ENCODE results near the gene SF3B2. TPM values are rescaled to one million over a fixed set of nuclear protein-coding genes. Genes with fewer than 3 reads are reported as not detected.
"Not testable (repeated sequence)": the region's sequence is repeated elsewhere in the genome, so short reads cannot be mapped to it uniquely, and the experiment has no call there.

Gene SF3B2
- total RNA-seq, 2 donors from 2014 or later, result 117 to 140 TPM

DNA sequence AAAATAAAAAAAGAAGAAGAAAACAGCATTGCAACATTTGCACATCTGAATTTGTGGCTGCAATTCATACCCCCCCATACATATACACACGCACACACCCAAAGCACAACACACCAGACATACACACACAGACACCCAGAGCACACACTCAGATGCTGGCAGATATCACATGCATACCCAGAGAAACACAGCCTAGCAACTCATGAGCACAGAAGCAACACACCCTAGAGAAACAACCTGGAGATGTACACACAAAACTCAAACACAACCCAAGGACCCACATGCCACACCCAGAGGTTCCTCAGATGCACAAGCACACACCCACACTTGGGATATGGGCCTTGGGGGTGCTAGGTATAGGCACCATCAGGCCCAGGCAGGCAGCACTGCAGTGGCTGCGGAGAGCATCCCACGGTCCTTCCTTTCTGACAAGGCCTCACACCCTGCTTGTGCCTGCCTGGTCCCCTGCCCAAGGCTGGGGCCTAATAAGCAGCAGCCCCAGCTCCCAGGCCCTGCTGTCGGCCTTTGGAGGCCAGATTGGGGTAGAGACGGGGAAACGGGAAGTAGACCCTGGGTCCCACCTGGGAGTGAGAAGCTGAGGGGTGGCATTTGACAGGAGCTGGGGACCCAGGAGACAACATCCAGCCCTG is 37.2 kb upstream of the SF3B2 start:
- intact Hi-C loops (cut with DNase I), result no loop called here
- DNase-seq (ENCODE audit: low spot score), result no peak

- intact Hi-C loops (cut with DNase I), result no loop called here
- peak; percentile 74 for DNase-seq (ENCODE audit: low spot score)
These were observed 36.7 kb upstream of the SF3B2 start for GRCh38 chr11:66015454-66015881.

DNA sequence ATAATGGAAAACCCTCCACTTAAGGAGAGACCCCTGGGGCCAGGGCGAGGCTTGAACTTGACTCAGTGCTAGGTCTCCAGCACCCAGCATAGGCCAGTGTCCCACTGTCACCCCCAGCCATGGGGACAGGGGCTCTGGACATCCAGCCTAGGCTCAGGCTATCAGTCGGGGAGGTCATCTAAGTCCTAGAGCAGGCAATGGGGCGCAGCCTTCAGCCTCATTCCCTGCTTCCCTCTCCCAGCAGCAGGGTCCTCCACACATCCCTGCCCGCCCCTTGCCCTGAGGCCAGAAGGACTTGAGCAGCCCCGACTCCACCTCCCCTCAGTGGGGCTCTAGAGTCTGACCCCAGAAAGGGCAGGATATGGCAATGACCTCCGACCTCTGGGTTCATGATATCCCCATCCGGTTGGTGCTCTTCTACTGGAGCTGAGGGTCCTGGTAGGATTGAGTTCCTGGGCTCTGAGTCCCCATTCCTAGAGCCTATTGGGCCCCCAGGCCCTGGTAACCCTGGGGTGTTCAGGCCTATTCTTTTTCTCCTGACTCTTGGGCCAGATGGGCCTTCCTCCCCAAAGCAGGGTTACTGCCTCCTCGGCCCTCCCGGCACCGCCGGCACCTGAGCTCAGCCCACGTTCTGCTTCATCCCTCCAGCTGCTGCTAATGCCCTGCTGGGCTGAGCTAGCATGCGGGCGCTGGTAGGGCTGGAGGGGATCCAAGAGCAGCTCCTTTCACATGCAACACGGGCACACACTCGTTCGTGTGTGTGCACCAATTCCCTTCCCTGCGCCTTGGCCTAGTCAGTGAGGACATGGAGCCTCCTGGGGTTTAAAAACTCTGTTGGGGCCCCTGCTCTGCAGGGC is 36.0 kb upstream of the SF3B2 start:
- DNase-seq (ENCODE audit: low spot score), result peak; percentile 45

DNA sequence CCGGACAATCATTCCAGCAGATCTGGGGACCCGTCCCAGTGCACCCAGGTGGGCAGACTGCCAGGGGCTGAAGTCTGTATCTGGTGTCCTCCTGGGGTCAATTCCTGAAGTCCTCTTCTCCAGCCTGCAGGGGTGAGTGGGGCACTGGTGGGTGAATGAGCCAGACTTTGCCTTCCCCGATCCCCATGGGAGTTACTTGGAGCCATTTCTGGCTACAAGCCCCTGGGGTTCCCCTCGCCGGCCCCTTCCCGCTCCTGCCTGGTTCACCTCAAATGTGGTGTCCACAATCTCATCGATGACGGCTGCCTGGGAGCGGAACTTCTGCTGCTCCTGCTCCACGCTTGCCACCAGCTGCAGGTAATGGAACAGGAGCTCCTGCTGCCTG is 35.4 kb upstream of the SF3B2 start:
- intact Hi-C loops (cut with DNase I), result no loop called here
- peak; percentile 70 for DNase-seq (ENCODE audit: low spot score)

More for the DNA sequence above, 36.0 kb upstream of the SF3B2 start:
- intact Hi-C loops (cut with DNase I), result no loop called here

DNA sequence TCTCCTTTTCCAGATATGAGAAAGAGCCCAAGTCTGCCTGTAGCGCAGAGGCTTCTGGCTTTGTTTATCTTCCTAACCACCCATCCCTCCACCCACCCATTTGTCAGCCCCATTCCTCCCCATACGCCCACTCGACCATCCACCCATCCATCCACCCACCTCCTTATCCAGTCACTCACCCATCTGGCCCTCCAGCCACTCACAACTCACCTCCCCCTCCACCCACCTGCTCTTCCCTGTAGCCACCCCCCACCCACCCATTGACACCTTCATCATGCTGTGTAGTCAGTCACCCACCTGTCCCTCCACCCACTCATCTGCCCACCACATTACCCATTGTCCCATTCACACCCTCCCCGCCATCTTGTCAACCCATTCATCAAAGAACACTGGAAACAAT is 34.8 kb upstream of the SF3B2 start:
- no peak for DNase-seq (ENCODE audit: low spot score)
- intact Hi-C loops (cut with DNase I), result no loop called here

GRCh38 chr11:66020212-66020611 is 32.0 kb upstream of the SF3B2 start:
- intact Hi-C loops (cut with DNase I), result no loop called here
- DNase-seq (ENCODE audit: low spot score), result no peak

- peak; percentile 89 for DNase-seq (ENCODE audit: low spot score)
- intact Hi-C loops (cut with DNase I), result no loop called here
These were observed 31.4 kb upstream of the SF3B2 start for GRCh38 chr11:66020618-66021357.

DNA sequence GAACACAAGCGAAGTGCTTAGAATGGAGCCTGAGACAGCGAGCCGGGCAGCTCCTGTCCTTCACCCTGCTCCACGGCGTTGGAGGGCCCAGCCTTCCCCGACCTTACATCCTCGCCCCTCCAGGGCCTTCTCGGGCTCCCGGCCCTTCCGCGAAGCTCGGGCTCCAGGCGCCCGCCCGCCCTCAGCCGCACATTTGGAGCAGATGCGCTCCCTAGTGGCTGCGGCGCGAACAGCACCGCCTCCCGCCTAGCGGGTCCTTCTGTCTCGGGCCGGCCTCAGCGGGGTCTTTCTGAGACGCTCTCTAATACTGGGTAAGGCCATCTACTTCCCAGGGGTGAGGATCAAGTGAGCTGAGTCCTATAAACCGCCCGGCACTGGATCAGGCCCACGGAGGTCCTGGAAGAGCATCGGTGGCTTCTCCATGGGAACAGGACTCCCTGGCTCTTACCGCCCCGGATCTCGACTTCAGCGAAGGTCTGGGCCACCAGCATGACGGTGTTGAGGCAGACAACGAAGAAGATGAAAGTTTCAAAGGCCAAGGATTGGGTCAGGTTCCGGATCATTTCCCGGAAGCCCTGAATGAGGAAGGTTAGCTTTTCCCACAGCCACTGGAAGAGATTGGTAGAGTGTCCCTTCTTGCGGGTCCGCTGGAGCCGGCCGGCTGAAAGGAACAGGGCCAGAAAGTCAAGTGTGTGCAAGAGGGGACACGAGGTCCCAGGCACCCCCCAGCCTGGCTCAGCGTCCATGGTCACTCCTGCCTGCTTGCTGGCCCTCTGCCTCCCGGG is 29.6 kb upstream of the SF3B2 start:
- peak; percentile 91 for DNase-seq (ENCODE audit: low spot score)
- intact Hi-C loops (cut with DNase I), result no loop called here

GRCh38 chr11:66023186-66023440 is 29.1 kb upstream of the SF3B2 start:
- intact Hi-C loops (cut with DNase I); DNase-seq (ENCODE audit: low spot score): not testable (repeated sequence)

DNA sequence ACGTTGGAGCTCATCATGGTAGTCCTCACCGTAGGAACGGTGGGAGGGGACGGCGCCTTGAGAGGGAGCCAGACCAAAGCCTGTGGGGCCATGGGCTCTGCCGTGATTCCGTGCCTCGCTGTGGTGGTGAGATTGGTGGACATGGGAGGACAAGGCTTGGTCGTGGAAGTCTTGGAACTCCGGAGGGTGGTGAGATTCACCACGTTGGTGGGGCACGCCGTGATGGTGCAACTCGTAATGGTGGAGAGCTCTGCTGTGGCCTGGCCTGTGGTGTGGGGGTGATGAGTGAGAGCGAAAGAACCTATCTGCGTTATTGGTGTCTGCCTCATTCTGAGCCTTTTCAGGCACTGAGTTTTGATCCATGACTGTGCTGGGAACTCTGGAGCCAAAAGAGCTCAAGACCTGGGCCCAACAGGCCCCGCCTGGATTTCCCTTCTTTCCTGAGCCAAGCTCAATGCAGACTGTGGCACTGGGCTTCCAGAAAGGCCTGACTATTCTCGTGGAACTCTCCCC is 26.1 kb upstream of the SF3B2 start, which contains the start of gene CATSPER1:
TSS of gene CATSPER1 (minus strand) at position 463 of the 513 bp plus-strand sequence. CDS start at position 363, 100 bp downstream.
- intact Hi-C loops (cut with DNase I), result no loop called here

DNA sequence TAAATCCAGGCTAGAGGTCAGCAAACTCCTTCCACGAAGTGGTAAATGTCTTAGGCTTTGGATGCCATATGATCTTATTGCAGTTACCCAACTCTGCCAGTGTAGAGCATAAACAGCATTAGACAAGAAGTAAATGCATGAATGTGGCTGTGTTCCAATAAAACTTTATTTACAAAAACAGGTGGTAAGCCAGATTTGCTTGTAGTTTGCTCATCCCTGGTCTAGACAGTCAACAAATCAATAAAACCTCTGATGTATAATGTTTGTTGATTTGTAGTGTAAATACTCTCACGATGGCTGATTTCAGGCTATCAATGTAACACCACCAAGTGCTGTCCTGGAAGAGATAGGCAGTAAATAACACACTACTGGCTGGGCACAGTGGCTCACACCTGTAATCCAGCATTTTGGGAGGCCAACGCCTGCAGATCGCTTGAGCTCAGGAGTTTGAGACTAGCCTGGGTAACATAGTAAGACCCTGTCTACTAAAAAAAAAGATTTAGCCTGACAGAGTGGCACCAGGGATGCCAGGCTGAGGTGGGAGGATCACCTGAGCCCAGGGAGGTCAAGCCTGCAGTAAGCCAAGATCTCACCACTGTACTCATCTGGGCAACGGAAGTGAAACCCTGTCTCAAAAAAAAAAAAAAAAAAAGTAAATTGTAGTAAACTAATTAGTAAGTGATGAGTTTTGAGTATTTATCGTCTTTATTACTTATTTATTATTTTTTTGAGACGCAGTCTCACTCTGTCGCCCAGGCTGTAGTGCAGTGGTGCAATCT is 19.0 kb upstream of the SF3B2 start:
- intact Hi-C loops (cut with DNase I), result no loop called here
- no peak for DNase-seq (ENCODE audit: low spot score)

More for the DNA sequence above, 26.1 kb upstream of the SF3B2 start, which contains the start of gene CATSPER1:
- no peak for DNase-seq (ENCODE audit: low spot score)

GRCh38 chr11:66035653-66036333 is 16.4 kb upstream of the SF3B2 start:
- no peak for DNase-seq (ENCODE audit: low spot score)
- intact Hi-C loops (cut with DNase I), result no loop called here

DNA sequence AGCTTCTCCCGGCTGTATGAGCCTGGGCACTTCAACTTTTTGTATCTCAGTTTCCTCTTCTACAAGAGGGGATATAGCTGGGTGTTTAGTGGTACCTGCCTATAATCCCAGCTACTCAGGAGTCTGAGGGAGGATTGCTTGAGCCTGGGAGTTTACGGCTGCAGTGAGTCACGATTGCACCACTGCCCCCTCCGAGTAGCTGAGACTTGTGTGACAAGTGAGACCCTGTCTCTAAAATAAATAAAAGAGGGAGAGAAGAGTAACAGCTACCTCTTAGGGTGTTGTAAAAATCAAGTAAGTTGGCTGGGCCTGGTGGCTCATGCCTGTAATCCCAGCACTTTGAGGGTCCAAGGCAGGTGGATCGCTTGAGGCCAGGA is 15.8 kb upstream of the SF3B2 start:
- intact Hi-C loops (cut with DNase I), result no loop called here
- no peak for DNase-seq (ENCODE audit: low spot score)

DNA sequence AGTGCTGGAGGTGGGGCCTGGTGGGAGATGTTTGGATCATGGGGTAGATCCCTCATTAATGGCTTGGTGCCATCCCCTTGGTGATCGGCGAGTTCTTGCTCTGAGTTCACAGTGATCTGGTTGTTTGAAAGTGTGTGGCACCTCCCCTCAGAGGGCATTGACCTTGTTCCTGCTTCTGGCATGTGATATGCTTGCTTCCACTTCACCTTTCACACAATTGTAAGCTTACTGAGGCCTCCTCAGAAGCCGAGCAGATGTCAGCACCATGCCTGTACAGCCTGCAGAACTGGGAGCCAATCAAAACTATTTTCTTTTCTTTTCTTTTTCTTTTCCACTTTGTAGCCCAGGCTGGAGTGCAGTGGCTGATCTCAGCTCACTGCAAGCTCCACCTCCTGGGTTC is 14.8 kb upstream of the SF3B2 start:
- intact Hi-C loops (cut with DNase I), result no loop called here
- no peak for DNase-seq (ENCODE audit: low spot score)

GRCh38 chr11:66039765-66040164 is 12.4 kb upstream of the SF3B2 start:
- DNase-seq (ENCODE audit: low spot score), result no peak
- intact Hi-C loops (cut with DNase I), result no loop called here

GRCh38 chr11:66042227-66042995 is 9.8 kb upstream of the SF3B2 start:
- intact Hi-C loops (cut with DNase I), result no loop called here
- no peak for DNase-seq (ENCODE audit: low spot score)

All from posterior vena cava (tissue), 2 donors.